Subcutaneous adipose tissue (tissue), 4 donors: Measurements from ENCODE around the gene HOXC12. TPM values are rescaled to one million over a fixed set of nuclear protein-coding genes. Genes with fewer than 3 reads are reported as not detected.

ENCODE experiments used
- CTCF ChIP-seq: fragments of 450-650 bp; IDR thresholded peaks from one replicate; pipeline ENCODE4 v1.5.1; 2016; ENCODE audit warnings: low read depth, mild to moderate bottlenecking, control low read depth, antibody characterized with exemption, moderate library complexity
- total RNA-seq, 4 donors: library from RNA; depleted of rRNA; stranded (reverse); fragments of >200 nt; gene quantifications; one replicate each; pipeline ENCODE4 v1.1.0, GENCODE V29; 2016

HOXC12 gene
- total RNA-seq, 4 donors from 2014 or later = 0.17 to 1.8 (median 0.50) TPM

GRCh38 chr12:53980802-53981496, 26.2 kb downstream of the HOXC12 start:
- no peak for TF ChIP-seq CTCF

- TF ChIP-seq CTCF = no peak
Observed at GRCh38 chr12:53981634-53982565, 27.2 kb downstream of the HOXC12 start.

- no peak for TF ChIP-seq CTCF
Observed at GRCh38 chr12:53982648-53983567, 28.2 kb downstream of the HOXC12 start.

GRCh38 chr12:53983568-53983949, 28.9 kb downstream of the HOXC12 start:
- TF ChIP-seq CTCF = no peak

- TF ChIP-seq CTCF = no peak
Observed at GRCh38 chr12:53983950-53984572, 29.4 kb downstream of the HOXC12 start.

GRCh38 chr12:53984901-53985691, 30.4 kb downstream of the HOXC12 start, which contains the start of gene HOXC10:
Gene HOXC10 (plus strand): TSS chr12:53985146. CDS start chr12:53985260, 114 bp downstream.
- no peak for TF ChIP-seq CTCF
